Measurements from ENCODE around the gene PHC2. TPM values are rescaled to one million over a fixed set of nuclear protein-coding genes. Genes with fewer than 3 reads are reported as not detected.
A peak's percentile ranks its signal among the peaks of the same experiment; 100 is the strongest.
"Not testable (repeated sequence)": the region's sequence is repeated elsewhere in the genome, so short reads cannot be mapped to it uniquely, and the experiment has no call there.

Gene PHC2
- total RNA-seq, 1 donor from 2014 or later = 287 TPM

GRCh38 chr1:33294071-33295010 lies 136.6 kb downstream of the PHC2 start:
- TF ChIP-seq, protein P1, sequence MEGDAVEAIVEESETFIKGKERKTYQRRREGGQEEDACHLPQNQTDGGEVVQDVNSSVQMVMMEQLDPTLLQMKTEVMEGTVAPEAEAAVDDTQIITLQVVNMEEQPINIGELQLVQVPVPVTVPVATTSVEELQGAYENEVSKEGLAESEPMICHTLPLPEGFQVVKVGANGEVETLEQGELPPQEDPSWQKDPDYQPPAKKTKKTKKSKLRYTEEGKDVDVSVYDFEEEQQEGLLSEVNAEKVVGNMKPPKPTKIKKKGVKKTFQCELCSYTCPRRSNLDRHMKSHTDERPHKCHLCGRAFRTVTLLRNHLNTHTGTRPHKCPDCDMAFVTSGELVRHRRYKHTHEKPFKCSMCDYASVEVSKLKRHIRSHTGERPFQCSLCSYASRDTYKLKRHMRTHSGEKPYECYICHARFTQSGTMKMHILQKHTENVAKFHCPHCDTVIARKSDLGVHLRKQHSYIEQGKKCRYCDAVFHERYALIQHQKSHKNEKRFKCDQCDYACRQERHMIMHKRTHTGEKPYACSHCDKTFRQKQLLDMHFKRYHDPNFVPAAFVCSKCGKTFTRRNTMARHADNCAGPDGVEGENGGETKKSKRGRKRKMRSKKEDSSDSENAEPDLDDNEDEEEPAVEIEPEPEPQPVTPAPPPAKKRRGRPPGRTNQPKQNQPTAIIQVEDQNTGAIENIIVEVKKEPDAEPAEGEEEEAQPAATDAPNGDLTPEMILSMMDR (IDR thresholded peaks at IDR 0.05; ENCODE audit: partially characterized antibody, unreplicated experiment) = no peak
- H3K9me3 Mint-ChIP-seq (ENCODE audit: unreplicated experiment) = peaks cover 2% of the 10 kb centered on the region
- H3K27ac Mint-ChIP-seq (ENCODE audit: unreplicated experiment) = no peak overlapping the region
- no peak overlapping the region for H3K4me3 Mint-ChIP-seq (ENCODE audit: unreplicated experiment)
- peaks cover 9% of the 10 kb centered on the region for H3K36me3 Mint-ChIP-seq (ENCODE audit: unreplicated experiment)
- H3K27me3 Mint-ChIP-seq (ENCODE audit: unreplicated experiment) = peaks cover 12% of the 10 kb centered on the region
- DNase-seq = no peak
- H3K4me1 Mint-ChIP-seq (ENCODE audit: low read depth, unreplicated experiment) = peaks cover 3% of the 10 kb centered on the region

DNA sequence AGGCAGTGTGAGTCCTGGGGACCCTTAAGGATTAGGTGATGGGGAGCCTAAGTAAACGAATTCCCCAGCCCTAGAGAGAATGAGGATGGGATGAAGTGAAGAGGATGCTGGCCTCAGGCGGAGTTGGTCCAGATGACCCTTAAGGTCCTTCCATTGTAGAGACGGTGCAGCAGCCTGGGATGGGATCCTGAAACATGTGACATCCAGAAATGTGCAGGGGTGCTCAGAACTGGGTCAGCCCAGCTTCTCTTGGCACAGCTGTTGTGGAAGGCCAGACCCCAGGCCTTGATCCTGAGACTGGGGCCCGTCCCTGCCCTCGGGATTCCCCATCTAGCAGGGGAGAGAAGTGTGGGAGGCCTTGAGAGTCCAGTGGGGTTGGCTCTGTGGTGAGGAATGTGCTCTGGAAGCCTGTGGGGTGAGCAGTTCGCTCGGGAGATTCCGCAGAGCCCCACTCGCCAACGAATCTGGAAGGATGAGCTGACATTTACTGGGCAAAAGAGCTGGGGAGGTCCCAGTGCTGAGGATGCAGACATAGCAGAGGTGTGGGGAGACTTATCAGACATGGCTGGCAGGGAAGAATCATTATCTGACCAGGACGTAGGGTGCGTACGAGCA lies 138.1 kb downstream of the PHC2 start:
- Mint-ChIP-seq H3K9me3 (ENCODE audit: unreplicated experiment) (peaks cover 4% of the 10 kb centered on the region), H3K4me1 (ENCODE audit: low read depth, unreplicated experiment) (peaks cover 4% of the 10 kb centered on the region), H3K27ac (ENCODE audit: unreplicated experiment) (no peak overlapping the region), H3K4me3 (ENCODE audit: unreplicated experiment) (no peak overlapping the region), H3K27me3 (ENCODE audit: unreplicated experiment) (peaks cover 12% of the 10 kb centered on the region), H3K36me3 (ENCODE audit: unreplicated experiment) (peaks cover 13% of the 10 kb centered on the region)
- TF ChIP-seq, protein P1 (IDR thresholded peaks at IDR 0.05; ENCODE audit: partially characterized antibody, unreplicated experiment) = no peak
- no peak for DNase-seq

- not testable (repeated sequence) for H3K9me3 Mint-ChIP-seq (ENCODE audit: unreplicated experiment); H3K4me1 Mint-ChIP-seq (ENCODE audit: low read depth, unreplicated experiment); H3K27ac Mint-ChIP-seq (ENCODE audit: unreplicated experiment); H3K4me3 Mint-ChIP-seq (ENCODE audit: unreplicated experiment); H3K27me3 Mint-ChIP-seq (ENCODE audit: unreplicated experiment); DNase-seq
- H3K36me3 Mint-ChIP-seq (ENCODE audit: unreplicated experiment) = peaks cover 13% of the 10 kb centered on the region
Observed at GRCh38 chr1:33290615-33291014, 140.3 kb downstream of the PHC2 start.

GRCh38 chr1:33289858-33290154 lies 141.1 kb downstream of the PHC2 start:
- peaks cover 2% of the 10 kb centered on the region for H3K4me1 Mint-ChIP-seq (ENCODE audit: low read depth, unreplicated experiment)
- H3K4me3 Mint-ChIP-seq (ENCODE audit: unreplicated experiment) = no peak overlapping the region
- H3K36me3 Mint-ChIP-seq (ENCODE audit: unreplicated experiment) = peaks cover 13% of the 10 kb centered on the region
- H3K27me3 Mint-ChIP-seq (ENCODE audit: unreplicated experiment) = peaks cover 5% of the 10 kb centered on the region
- no peak overlapping the region for H3K27ac Mint-ChIP-seq (ENCODE audit: unreplicated experiment)
- peaks cover 4% of the 10 kb centered on the region for H3K9me3 Mint-ChIP-seq (ENCODE audit: unreplicated experiment)
- DNase-seq = no peak
- TF ChIP-seq, protein P1 (IDR thresholded peaks at IDR 0.05; ENCODE audit: partially characterized antibody, unreplicated experiment) = no peak

- Mint-ChIP-seq H3K4me3 (ENCODE audit: unreplicated experiment) (no peak overlapping the region), H3K9me3 (ENCODE audit: unreplicated experiment) (peaks cover 4% of the 10 kb centered on the region), H3K4me1 (ENCODE audit: low read depth, unreplicated experiment) (peaks cover 2% of the 10 kb centered on the region), H3K27ac (ENCODE audit: unreplicated experiment) (peak overlapping the region; percentile 12), H3K36me3 (ENCODE audit: unreplicated experiment) (peaks cover 13% of the 10 kb centered on the region), H3K27me3 (ENCODE audit: unreplicated experiment) (peaks cover 4% of the 10 kb centered on the region)
- DNase-seq = no peak
- TF ChIP-seq, protein P1 (IDR thresholded peaks at IDR 0.05; ENCODE audit: partially characterized antibody, unreplicated experiment) = no peak
Observed at GRCh38 chr1:33288976-33289857, 141.7 kb downstream of the PHC2 start.

Measured in glutamatergic neuron (in vitro differentiated cells).